A549 (cell line): ENCODE data around the gene SPINK8.

Experiments
- CHD2 ChIP-seq: fragments of 150-350 bp; IDR thresholded peaks from 2 replicates; pipeline ENCODE4 v1.6.1; 2014; ENCODE audit warnings: low read length; ENCODE audit not compliant: partially characterized antibody
- MYC ChIP-seq: IDR thresholded peaks from 2 replicates; pipeline ENCODE4 v1.6.1; 2012; ENCODE audit warnings: mild to moderate bottlenecking, inconsistent platforms, low read length, improper control_type of control experiment, borderline replicate concordance
- POLR2A ChIP-seq: IDR thresholded peaks from 2 replicates; pipeline ENCODE4 v1.6.1; 2012; ENCODE audit warnings: mild to moderate bottlenecking, low read length

DNA sequence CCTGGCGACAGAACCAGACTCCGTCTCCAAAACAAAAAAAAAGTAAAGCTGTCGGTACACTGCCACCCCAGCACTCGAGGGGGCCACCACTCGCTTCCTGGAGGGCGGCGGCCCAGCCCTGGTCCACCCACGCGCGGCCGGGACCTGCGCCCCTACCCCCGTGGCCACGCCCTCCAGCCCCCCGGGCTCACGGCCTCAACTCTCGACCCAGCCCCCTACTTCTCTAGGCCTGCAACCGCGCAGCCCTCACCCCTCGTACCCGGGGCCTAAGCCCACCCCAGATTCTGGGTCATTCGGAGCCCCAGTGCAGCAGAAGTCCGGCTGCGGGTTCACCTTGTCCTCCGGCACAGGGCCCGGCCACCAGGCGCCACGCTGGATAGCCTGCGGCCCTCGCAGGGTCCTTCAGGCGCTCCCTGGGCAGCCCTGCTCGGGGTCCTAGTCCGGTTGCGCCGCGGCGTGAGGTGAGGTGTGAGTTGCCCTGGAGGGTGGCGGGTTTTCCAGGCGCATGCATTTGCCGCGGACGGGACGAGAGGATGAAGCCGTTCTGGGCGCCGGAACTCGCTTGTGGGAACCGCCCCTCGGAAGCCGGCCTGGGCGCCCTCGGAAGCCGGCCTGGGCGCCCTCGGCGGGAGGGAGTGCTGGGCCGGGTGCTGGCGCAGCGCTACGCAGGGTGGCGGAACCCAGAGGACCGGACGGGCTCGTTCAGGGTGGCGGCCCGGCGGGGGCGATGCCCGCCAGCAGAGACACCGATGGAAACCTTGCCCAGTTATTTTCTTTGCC, 32.3 kb downstream of the SPINK8 start, which contains the start of gene NME6:
- TF ChIP-seq POLR2A, result peak; percentile 56
- TF ChIP-seq MYC, result peak; percentile 57; the same call in 1 of the 2 replicates
- no peak for TF ChIP-seq CHD2
